Measurements from ENCODE around the gene BEND7.

- TF ChIP-seq CTCF (conservative IDR thresholded peaks at IDR 0.05) (no peak), EZH2 (IDR thresholded peaks at IDR 0.05; ENCODE audit: low read depth) (no peak)
Measured at GRCh38 chr10:13511409-13511808, 17.4 kb downstream of the BEND7 start.

Measured in PC-9 (cell line).